Subcutaneous adipose tissue (tissue), 4 donors: ENCODE data around the gene SCN1B. TPM values are rescaled to one million over a fixed set of nuclear protein-coding genes. Genes with fewer than 3 reads are reported as not detected.

Source experiments
- total RNA-seq, 4 donors: library from RNA; depleted of rRNA; stranded (reverse); fragments of >200 nt; gene quantifications; one replicate each; pipeline ENCODE4 v1.1.0, GENCODE V29; 2016

The SCN1B gene
- total RNA-seq, 4 donors from 2014 or later = 8.5 to 18.1 (median 9.6) TPM

Other genes with a start within 250 kb of the SCN1B start
- gene ZNF30, start 103.6 kb upstream of the SCN1B start, total RNA-seq = 1 to 10 TPM; 1.8 to 3.4 (median 2.4) TPM
- gene ZNF792, start 66.2 kb upstream of the SCN1B start, total RNA-seq = 10 to 100 TPM in 1 of 4 donors, 1 to 10 TPM in 3; 7.3 to 17.3 (median 7.7) TPM
- 10 to 100 TPM; 27.6 to 55.9 (median 34.0) TPM for gene GRAMD1A, start 30.1 kb upstream of the SCN1B start, total RNA-seq
- 1 to 10 TPM in 3 of 4 donors, under 1 TPM in 1; 0.17 to 3.8 (median 1.4) TPM for gene HPN, start 11.3 kb downstream of the SCN1B start, total RNA-seq
- gene FXYD3, start 85.4 kb downstream of the SCN1B start, total RNA-seq = 1 to 10 TPM in 2 of 4 donors, not detected in 2; 1.7 to 2.0 TPM
- 10 to 100 TPM; 11.6 to 34.1 (median 21.3) TPM for gene LGI4, start 104.6 kb downstream of the SCN1B start, total RNA-seq
- gene FXYD1, start 108.4 kb downstream of the SCN1B start, total RNA-seq = 100 to 1,000 TPM in 1 of 4 donors, 10 to 100 TPM in 3; 28.7 to 108 (median 37.8) TPM
- gene FXYD7, start 112.8 kb downstream of the SCN1B start, total RNA-seq = 1 to 10 TPM in 1 of 4 donors, not detected in 3; 1.1 TPM
- gene FXYD5, start 124.3 kb downstream of the SCN1B start, total RNA-seq = 100 to 1,000 TPM in 1 of 4 donors, 10 to 100 TPM in 3; 43.7 to 120 (median 52.4) TPM
- gene FAM187B, start 198.3 kb downstream of the SCN1B start, total RNA-seq = not detected
- gene LSR, start 218.5 kb downstream of the SCN1B start, total RNA-seq = 10 to 100 TPM in 1 of 4 donors, 1 to 10 TPM in 3; 4.0 to 15.8 (median 5.0) TPM
- gene USF2, start 238.5 kb downstream of the SCN1B start, total RNA-seq = 100 to 1,000 TPM in 2 of 4 donors, 10 to 100 TPM in 2; 42.4 to 121 (median 99.2) TPM